ENCODE measurements around the gene GADD45A. TPM values are rescaled to one million over a fixed set of nuclear protein-coding genes. Genes with fewer than 3 reads are reported as not detected.

Gene GADD45A
- total and polyA plus RNA-seq, 3 donors from 2014 or later = 14.9 to 47.0 (median 29.8) TPM

GRCh38 chr1:67691712-67692111 lies 6.7 kb downstream of the GADD45A start:
- H3K27ac ChIP-seq = no peak overlapping the region
- H3K36me3 ChIP-seq (ENCODE audit: low read depth, missing control alignments) = no peaks in the 10 kb centered on the region
- intact Hi-C loops (cut with DNase I; ENCODE audit: low total_unique reads) = no loop called here
- no peaks in the 10 kb centered on the region for H3K27me3 ChIP-seq
- TF ChIP-seq POLR2A (IDR thresholded peaks at IDR 0.05) (no peak), CTCF (IDR thresholded peaks at IDR 0.05) (no peak)
- no peak for DNase-seq
- H3K9me3 ChIP-seq = no peaks in the 10 kb centered on the region
- no peak overlapping the region for H3K4me3 ChIP-seq
- peaks cover 10% of the 10 kb centered on the region for H3K4me1 ChIP-seq

- 69 to 87% methylated on average over 2 of the region's 2 CpGs for WGBS, 2 donors
- Histone ChIP-seq H3K36me3 (ENCODE audit: low read depth, missing control alignments) (no peaks in the 10 kb centered on the region), H3K4me3 (no peak overlapping the region), H3K4me1 (no peaks in the 10 kb centered on the region), H3K9me3 (no peaks in the 10 kb centered on the region), H3K27ac (no peak overlapping the region), H3K27me3 (no peaks in the 10 kb centered on the region)
- TF ChIP-seq POLR2A (IDR thresholded peaks at IDR 0.05) = no peak
- no peak for TF ChIP-seq CTCF (IDR thresholded peaks at IDR 0.05)
- intact Hi-C loops (cut with DNase I; ENCODE audit: low total_unique reads) = no loop called here
- DNase-seq = no peak
Measured at GRCh38 chr1:67695963-67696362, 11.0 kb downstream of the GADD45A start.

- WGBS, 2 donors = 82 to 90% methylated on average over 3 of the region's 3 CpGs
- no peaks in the 10 kb centered on the region for H3K36me3 ChIP-seq (ENCODE audit: low read depth, missing control alignments)
- no peak overlapping the region for H3K4me3 ChIP-seq
- no peaks in the 10 kb centered on the region for H3K4me1 ChIP-seq
- intact Hi-C loops (cut with DNase I; ENCODE audit: low total_unique reads) = no loop called here
- no peaks in the 10 kb centered on the region for H3K9me3 ChIP-seq
- TF ChIP-seq POLR2A (IDR thresholded peaks at IDR 0.05) (no peak), CTCF (IDR thresholded peaks at IDR 0.05) (no peak)
- no peak overlapping the region for H3K27ac ChIP-seq
- no peak for DNase-seq
- no peaks in the 10 kb centered on the region for H3K27me3 ChIP-seq
Measured at GRCh38 chr1:67696708-67697107, 11.7 kb downstream of the GADD45A start.

- intact Hi-C loops (cut with DNase I; ENCODE audit: low total_unique reads) = no loop called here
- Histone ChIP-seq H3K27me3 (no peaks in the 10 kb centered on the region), H3K4me1 (no peaks in the 10 kb centered on the region), H3K27ac (no peak overlapping the region), H3K4me3 (no peak overlapping the region), H3K36me3 (ENCODE audit: low read depth, missing control alignments) (no peaks in the 10 kb centered on the region), H3K9me3 (no peaks in the 10 kb centered on the region)
- no peak for TF ChIP-seq CTCF (IDR thresholded peaks at IDR 0.05)
- DNase-seq = no peak
- WGBS, 2 donors = 79 to 83% methylated on average over 4 of the region's 4 CpGs
Measured at GRCh38 chr1:67700220-67700619, 15.2 kb downstream of the GADD45A start.

- Histone ChIP-seq H3K27ac (no peak overlapping the region), H3K4me1 (no peaks in the 10 kb centered on the region), H3K27me3 (no peaks in the 10 kb centered on the region), H3K4me3 (no peak overlapping the region), H3K9me3 (no peaks in the 10 kb centered on the region), H3K36me3 (ENCODE audit: low read depth, missing control alignments) (no peaks in the 10 kb centered on the region)
- intact Hi-C loops (cut with DNase I; ENCODE audit: low total_unique reads) = no loop called here
- TF ChIP-seq POLR2A (IDR thresholded peaks at IDR 0.05) (no peak), CTCF (IDR thresholded peaks at IDR 0.05) (no peak)
- WGBS, 2 donors = 80 to 87% methylated on average over 8 of the region's 8 CpGs
- no peak for DNase-seq
Measured at GRCh38 chr1:67700692-67701410, 15.8 kb downstream of the GADD45A start.

Measured in testis (tissue), 3 donors.